Stimulated activated CD8-positive, alpha-beta memory T cell treated with anti-CD3 and anti-CD28 coated beads, Interleukin-4, amount 100 ng/mL, for 24 hours (primary cell): ENCODE data around the gene GRAMD1C.

Experiments
- DNase-seq: peaks from one replicate; pipeline ENCODE4 v3.0.0-alpha.2; 2020; ENCODE audit warnings: low read depth

GRAMD1C gene

DNA sequence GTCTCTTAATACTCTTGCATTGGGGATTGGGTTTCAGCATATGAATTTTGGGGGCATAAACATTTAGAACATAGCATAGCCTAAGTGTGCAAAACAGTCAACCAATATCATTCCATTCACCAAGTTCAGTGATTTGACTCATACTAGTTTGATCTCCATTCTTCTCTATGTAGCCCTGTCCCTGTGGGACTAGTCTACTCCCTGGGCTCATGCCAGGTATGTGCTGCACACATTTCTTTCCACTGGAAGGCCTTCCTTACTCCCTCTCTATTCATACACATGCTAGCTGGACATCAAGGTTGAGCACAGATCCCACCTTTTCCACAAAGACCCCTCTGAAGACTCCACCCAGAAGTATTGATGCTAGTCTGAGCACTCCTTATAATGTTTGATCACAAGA is 114.3 kb downstream of the GRAMD1C start:
- DNase-seq = no peak

DNA sequence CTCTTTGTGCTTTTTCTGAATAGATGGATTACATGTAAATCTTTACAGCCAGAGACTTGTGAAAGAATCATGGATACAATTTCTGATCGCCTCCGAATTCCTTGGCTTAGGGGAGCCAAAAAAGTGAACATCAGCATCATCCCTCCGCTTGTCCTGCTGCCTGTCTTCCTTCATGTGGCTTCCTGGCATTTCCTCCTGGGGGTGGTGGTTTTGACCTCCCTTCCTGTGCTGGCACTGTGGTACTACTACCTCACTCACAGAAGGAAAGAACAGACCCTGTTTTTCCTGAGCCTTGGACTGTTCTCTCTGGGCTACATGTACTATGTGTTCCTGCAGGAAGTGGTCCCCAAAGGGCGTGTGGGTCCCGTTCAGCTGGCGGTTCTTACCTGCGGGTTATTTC is 115.1 kb downstream of the GRAMD1C start:
- DNase-seq = no peak

DNA sequence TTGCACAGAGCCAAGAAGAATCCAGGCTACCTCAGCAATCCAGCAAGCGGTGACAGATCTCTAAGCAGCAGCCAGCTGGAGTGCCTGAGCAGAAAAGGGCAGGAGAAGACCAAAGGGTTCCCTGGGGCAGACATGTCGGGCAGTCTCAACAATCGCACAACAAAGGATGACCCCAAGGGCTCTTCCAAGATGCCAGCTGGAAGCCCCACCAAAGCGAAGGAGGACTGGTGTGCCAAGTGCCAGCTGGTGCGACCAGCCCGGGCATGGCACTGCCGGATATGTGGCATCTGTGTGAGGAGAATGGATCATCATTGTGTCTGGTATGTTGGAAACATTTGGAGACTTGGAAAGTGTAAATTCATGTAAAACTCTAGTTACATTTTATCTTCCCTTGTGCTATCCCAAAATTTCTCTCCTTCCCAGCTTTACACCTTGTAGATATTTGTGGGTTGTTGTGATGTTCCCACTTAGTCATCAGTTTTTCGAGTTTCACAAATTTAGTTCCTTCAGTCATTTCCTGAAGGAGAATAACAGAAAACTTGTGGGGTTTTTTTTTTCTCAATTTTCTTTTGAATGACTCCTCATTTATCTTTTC is 115.6 kb downstream of the GRAMD1C start:
- DNase-seq = no peak

DNA sequence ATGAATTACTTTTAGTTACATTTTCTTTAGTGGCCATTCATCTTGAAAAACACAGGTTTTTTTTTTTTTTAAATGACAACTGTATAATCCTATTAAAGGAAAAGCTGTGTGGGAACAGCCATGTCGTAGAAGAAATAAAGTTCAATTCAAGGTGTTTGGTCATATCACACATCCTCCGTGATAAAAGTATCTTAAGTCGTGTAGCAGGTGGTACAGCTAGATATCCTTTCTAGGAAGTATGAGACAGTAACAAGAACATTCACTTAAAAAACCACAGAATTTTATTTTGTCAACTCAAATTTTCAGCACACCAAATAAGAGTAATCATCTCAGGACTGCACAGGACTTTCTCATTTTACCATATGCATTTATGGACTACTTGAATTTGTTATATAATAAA is 125.3 kb downstream of the GRAMD1C start:
- no peak for DNase-seq

DNA sequence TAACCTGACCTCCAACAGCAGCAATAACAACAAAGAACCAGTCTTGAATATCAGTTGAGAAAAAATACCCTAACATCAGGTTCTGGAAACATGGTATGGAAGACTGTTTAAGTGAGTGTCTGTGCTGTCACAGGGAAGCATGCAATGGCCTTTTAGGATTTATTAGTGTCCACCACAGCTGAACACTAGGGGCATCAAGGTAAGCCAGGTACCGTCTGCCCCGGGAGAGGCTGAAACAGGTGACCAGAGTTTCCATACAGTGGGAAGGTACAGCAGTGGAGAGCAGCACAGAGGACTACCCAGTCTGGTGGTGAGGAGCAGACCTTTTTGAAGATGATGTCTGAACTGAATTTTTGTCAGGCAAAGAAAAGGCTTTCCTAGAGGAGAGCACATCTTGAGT is 127.6 kb downstream of the GRAMD1C start:
- no peak for DNase-seq

DNA sequence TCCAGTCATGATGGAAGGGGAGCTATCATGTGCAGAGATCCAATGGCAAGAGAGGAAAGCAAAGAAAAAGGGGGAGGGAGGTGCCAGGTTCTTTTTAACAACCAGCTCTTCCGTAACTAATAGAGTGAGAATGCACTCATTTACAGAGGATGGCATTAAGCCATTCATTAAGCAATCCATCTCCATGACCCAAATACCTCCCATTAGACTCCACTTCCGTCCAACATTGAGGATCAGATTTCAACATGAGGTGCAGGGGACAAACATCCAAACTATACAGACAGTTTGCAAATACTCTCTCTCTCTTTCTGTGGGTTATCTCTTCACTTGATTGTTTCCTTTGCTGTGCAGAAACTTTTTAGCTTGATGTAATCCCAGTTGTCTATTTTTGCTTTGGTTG is 130.4 kb downstream of the GRAMD1C start:
- no peak for DNase-seq

DNA sequence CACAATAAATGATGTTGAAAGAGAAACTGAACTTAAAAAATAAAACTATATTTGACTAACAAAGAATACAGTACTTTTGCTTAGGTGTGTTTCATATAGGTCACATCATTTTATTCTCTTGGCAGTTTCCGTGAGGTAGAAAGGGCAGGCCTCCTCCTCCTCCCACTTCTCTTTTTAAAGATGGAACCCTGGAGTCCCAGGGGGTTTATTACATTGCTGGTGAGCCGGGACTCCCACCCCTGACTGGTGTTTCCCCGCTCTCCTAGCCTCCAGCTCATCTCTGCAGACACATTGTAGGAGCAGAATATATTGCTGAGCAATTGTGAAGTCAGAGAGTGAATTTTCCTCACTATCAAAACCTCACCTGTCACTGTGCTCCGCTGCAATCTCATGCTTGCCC is 139.2 kb downstream of the GRAMD1C start:
- DNase-seq = no peak

DNA sequence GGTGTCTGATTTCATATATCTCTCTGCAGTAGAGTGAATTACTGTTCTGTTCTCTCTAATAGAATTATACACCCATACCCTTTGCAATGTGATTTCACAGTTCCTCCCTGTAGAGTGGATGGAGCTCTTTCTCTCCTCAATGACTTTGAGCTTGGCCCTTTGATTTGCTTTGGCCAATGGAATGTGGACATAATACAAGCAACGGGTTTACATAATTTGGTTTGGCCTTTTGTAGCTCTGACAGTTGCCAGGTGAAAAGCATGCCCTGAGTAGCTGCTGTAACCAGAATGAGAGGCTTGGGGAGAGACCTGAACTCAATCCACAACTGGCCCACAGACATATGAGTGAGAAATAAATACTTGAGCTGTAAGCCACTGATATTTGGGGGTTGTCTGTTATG is 141.3 kb downstream of the GRAMD1C start:
- no peak for DNase-seq

DNA sequence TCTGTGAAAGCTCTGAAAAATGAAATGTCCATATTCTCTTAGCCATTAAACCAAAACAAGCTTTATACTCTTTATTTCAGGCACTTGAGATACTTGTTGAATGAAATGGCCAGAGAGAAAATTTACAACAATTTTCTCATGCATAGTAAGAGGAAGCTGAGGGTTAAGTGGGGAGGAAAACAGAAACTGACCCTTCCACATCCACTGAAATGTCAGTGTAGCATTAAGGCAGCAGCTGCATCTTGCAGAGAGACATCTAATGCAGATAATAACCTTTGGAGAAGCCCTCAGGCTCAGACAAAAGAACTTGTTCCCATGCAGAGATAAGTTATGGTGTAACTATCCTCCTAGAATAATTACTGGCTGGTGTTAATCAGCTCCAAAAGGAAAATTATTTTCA is 143.2 kb downstream of the GRAMD1C start:
- DNase-seq = no peak

DNA sequence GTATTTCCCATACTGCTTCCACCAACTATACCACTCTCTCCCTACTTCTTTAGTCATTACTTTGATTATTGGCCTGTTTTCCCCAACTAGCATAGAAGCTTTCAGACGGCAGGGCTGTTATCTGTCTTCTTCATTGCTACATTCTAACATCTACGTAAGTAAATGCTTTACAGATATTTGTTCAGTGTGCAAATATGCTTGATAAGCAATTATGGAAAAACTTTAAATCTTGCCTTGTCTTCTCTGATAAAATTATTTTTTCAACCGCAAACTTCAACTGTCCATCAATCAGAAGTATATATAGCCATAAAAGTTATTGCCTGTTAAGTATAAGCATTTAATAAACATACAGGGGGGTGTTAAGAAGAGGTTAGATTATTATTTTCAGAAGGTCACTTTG is 145.0 kb downstream of the GRAMD1C start:
- DNase-seq = no peak

DNA sequence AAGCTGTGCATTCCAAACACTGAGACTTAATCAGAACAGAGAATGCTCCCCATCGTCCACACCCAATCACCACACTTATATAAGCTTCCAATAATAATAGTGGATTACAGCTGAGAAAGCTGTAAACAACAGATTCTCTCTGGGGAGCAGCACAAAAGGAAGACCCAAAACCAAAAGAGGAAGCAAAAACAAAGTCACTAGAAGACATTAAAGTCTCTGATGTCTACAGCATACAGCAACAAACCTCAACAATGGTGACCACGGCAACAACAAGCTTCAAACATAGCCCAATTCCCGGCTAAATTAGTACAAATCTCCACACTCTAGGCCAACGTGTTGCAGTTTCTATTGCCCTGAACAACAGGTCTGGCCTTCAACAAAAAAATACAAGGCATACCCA is 147.0 kb downstream of the GRAMD1C start:
- DNase-seq = no peak
